GM18499 (cell line): Measurements from ENCODE around the gene RAB14.
"Not testable (repeated sequence)": the region's sequence is repeated elsewhere in the genome, so short reads cannot be mapped to it uniquely, and the experiment has no call there.

ENCODE experiments used
- ATAC-seq: cut with Tn5 transposase; IDR thresholded peaks from one replicate; pipeline ENCODE4 v1.9.1; 2021; ENCODE audit warnings: moderate number of reproducible peaks; ENCODE audit not compliant: insufficient read depth, unreplicated experiment

RAB14 gene

GRCh38 chr9:121169094-121169601 is 32.5 kb downstream of the RAB14 start:
- ATAC-seq = no peak

- no peak for ATAC-seq
These were observed 33.6 kb downstream of the RAB14 start for GRCh38 chr9:121168052-121168451.

GRCh38 chr9:121160025-121160424 is 41.6 kb downstream of the RAB14 start:
- no peak for ATAC-seq

- no peak for ATAC-seq
These were observed 43.7 kb downstream of the RAB14 start for GRCh38 chr9:121157939-121158338.

DNA sequence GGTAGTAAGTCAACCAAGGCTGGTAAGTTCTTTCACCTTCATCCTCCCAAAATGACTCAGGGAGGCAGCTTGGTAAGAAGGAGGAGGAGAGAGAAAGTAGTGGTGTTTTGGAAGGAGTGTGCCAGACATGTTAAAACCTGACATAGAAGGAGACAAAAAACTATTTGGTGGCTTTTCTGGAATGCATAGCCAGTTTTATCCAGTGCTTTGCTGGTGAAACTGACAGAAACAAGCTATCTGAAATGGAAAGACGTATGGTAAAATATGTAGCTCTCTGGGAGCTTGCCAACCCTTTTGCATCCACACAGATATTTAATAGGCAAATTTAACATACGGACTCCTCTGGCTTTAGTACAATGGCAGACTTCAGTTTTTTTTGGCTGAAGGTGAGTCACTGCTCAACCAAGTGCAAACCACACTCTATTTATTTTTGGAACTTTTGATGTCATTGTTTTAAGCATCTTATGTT is 45.4 kb downstream of the RAB14 start:
- ATAC-seq = peak; percentile 68

DNA sequence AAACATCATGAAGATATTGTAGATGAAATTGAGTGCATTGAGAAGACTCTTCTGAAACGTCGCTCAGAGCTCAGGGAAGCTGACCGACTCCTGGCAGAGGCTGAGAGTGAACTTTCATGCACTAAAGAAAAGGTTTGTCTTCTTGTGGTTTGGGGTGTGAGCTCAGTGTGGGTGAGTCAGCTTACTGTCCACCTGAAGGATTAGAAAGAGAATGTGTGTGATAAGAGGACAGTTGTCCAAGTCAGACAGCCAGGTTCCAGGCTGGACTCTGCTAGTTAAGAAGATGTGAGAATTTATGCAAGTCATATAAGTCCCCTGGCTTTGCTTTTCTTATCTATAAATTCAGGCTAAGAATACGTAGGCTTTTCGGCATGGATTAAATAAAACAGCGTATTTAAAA is 46.9 kb downstream of the RAB14 start:
- ATAC-seq = no peak

GRCh38 chr9:121153642-121154041 is 48.0 kb downstream of the RAB14 start:
- no peak for ATAC-seq

DNA sequence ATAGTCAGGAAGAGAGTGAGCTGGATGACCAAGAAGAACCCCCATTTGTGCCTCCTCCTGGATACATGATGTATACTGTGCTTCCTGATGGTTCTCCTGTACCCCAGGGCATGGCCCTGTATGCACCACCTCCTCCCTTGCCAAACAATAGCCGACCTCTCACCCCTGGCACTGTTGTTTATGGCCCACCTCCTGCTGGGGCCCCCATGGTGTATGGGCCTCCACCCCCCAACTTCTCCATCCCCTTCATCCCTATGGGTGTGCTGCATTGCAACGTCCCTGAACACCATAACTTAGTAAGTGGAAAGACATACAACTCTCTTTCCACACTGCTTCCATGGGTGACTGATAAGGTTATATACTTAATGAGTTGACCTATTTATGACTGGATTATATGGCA is 51.5 kb downstream of the RAB14 start:
- no peak for ATAC-seq

- no peak for ATAC-seq
These were observed 57.2 kb downstream of the RAB14 start for GRCh38 chr9:121144482-121144881.

GRCh38 chr9:121143771-121144170 is 57.9 kb downstream of the RAB14 start:
- no peak for ATAC-seq

- ATAC-seq = no peak
These were observed 60.0 kb downstream of the RAB14 start for GRCh38 chr9:121141706-121142105.

- ATAC-seq = no peak
These were observed 60.4 kb downstream of the RAB14 start for GRCh38 chr9:121141306-121141705.

DNA sequence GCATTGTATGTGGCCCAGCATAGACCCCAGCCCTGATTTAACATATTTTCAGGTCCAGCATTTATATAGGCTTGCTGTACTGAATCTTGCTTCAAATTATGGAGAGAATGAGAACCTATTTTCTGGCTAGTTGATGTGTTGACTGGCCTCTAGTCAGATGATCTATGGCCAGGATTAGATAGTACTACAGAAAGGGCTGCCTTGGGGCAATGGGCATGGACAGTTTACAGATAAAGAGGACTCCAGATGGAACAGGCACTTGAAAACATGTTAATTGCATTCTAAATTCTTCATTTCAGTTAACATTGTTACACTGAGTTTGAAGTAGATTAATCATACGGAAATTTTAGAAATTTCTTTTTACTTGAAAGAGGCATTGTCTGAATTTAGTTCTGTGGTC is 61.5 kb downstream of the RAB14 start:
- no peak for ATAC-seq

DNA sequence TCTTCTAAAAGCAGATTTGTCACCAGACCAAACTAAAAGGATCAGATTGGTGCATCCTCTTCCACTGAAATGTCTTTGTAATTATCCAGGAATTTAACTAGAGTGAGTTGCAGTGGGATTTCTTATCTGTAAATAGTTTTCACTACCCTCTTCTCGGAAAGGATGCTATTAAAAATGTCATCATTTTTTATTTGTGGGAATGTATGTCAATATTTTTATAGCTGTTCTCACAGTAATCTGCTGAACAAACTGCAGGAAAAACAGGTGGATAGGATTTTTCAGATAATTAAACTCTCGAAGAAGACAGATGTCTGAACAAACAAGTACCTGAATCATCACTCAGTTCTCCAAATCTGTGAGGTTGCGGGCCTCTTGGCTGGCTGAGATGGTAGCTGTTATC is 62.7 kb downstream of the RAB14 start:
- no peak for ATAC-seq

- ATAC-seq = no peak
These were observed 63.1 kb downstream of the RAB14 start for GRCh38 chr9:121138561-121138960.

DNA sequence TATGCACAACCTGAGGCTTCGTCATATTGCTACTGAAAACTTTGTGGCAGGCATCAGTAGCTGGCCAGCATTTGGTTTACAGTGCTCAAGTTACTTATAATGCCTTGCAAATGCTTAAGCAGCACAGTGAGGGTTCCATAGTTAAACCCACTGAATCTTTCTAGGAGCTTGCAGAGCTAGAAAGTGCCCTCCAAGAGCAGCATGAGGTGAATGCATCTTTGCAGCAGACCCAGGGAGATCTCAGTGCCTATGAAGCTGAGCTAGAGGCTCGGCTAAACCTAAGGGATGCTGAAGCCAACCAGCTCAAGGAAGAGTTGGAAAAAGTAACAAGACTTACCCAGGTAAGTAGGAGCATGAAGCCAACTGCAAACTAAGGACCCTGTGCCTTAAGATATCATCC is 66.0 kb downstream of the RAB14 start:
- no peak for ATAC-seq

DNA sequence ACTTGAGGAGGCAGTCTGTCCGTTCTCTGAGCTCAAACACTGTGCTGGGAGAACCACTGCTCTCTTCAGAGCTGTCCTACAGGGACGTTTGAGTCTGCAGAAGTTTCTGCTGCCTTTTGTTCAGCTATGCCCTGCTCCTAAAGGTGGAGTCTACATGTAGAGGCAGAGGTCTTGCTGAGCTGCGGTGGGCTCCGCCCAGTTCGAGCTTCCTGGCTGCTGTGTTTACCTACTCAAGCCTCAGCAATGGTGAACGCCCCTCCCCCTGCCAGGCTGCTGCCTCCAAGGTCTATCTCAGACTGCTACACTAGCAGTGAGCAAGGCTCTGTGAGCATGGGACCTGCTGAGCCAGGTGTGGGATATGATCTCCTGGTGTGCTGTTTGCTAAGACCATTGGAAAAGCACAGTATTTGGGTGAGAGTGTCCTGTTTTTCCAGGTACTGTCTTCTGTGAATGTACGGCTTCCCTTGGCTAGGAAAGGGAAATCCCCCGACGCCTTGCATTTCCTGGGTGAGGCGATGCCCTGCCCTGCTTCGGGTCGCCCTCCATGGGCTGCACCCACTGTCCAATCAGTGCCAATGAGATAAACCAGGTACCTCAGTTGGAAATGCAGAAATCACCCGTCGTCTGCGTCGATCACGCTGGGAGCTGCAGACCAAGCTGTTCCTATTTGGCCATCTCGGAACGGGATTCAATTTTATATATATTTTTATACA is 68.4 kb downstream of the RAB14 start:
- no peak for ATAC-seq

DNA sequence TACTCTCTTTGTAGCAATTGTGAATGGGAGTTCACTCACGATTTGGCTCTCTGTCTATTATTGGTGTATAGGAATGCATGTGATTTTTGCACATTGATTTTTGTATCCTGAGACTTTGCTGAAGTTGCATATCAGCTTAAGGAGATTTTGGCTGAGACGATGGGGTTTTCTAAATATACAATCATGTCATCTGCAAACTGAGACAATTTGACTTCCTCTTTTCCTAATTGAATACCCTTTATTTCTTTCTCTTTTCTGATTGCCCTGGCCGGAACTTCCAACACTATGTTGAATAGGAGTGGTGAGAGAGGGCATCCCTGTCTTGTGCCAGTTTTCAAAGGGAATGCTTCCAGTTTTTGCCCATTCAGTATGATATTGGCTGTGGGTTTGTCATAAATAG is 72.3 kb downstream of the RAB14 start:
- ATAC-seq = not testable (repeated sequence)
